HG02763 (cell line): ENCODE data around the gene DNAH10.

ENCODE experiments used
- ATAC-seq: cut with Tn5 transposase; IDR thresholded peaks from one replicate; pipeline ENCODE4 v1.9.1; 2021; ENCODE audit warnings: mild to moderate bottlenecking, moderate library complexity; ENCODE audit not compliant: unreplicated experiment

DNAH10 gene

DNA sequence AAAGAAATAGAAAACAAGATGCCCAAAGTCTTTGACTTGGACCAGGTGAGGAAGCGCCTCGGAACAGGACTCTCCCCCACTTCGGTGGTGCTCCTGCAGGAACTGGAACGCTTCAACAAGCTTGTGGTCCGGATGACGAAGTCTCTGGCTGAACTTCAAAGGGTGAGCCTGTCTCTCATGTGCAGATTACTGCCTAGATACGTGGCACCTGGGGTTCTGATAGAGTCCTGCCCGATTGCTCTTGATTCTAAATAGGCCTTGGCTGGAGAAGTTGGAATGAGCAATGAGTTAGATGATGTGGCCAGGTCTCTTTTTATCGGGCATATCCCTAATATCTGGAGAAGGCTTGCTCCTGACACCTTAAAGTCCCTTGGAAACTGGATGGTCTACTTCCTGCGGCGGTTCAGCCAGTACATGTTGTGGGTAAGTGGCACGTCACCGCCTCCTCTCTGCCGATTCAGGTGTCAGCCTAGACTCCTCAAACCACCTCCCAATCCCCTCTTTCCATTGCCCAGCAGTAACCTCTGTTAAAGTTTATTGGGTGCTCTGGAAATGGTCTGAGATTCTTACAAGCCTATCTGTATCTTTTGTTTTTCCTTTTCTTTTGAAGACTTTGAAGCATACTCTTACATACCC lies 169.7 kb downstream of the DNAH10 start:
- no peak for ATAC-seq

DNA sequence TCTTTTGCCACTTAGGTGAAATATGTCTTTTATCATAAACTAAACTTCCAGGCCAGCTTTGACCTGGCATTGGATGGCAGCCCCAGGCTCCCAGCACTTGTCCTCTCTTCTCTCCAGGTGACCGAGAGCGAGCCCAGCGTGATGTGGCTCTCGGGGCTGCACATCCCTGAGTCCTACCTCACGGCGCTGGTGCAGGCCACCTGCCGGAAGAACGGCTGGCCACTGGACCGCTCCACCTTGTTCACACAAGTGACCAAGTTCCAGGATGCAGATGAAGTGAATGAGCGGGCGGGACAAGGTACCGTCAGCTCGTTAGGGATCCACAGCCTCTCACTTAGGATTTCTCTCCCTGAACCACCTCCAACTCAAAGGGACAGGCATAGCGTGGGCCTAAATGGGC lies 171.1 kb downstream of the DNAH10 start:
- ATAC-seq: no peak

DNA sequence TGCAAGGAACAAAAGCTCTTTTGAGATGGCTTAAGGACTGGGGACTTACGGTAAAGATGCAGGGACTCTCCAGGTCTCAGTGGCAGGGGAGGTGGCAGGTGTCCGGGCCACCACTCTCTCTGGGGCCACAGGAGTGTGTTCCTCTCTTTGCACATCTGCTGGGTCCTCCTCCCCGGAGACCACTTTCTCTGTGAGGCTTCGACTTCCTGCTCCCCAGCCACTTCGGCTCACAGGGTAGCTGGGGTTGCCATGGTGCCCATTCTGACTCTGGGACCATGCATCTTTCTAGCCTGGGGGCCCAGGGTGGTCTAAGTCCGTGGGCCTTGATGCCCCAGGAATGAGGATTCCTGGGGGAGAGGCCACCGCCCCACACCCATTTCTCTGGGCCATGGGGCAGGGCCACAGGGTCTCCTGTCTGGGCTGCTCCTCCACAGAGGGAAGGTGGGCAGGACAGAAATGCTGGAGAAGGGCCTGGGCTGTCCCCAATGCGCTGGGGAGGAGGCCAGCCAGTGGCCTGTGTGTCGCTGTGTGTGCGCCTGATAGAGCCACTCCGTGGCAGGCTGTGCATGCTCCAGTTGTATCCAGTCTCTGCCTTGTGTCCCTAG lies 172.0 kb downstream of the DNAH10 start:
- no peak for ATAC-seq

DNA sequence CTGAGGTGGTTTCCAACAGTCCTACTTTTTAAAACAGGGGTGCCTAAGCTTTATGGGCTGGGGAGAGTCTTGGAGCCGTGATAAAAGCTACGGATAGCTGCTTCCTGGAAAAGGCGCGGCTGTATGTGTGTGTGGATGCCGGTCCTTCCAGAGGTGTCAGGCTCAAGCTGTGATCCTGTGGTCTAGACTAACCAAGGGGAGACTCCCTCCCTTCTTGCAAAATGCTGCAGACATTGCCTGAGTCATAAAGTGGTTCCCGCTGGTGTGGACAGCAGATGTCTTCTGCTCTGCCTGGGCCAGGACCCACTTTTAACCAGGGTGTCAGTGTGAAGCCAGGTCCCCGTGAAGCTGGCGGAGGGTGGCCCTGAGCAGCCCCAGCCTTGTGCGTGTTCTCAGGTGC lies 172.7 kb downstream of the DNAH10 start:
- ATAC-seq: no peak

DNA sequence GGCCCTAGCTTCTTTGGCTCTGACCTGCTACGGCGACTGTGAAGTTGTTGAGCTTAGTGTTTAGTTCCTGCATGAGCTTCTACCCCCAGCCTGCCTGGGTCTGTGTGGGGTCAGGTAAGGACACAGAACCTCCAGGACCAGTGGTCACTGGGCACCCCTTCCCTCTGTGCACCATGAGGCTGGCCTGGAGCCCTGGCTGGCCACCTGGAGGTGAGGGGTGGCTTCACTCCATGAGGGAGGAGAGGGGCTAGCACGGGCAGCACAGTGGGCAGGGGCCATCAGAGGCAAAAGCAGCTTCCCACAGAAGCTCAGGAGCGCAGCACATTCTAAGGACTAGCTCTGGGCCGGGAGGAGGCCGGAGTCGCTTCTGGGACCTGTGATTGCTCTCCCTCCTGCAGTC lies 173.9 kb downstream of the DNAH10 start:
- no peak for ATAC-seq

DNA sequence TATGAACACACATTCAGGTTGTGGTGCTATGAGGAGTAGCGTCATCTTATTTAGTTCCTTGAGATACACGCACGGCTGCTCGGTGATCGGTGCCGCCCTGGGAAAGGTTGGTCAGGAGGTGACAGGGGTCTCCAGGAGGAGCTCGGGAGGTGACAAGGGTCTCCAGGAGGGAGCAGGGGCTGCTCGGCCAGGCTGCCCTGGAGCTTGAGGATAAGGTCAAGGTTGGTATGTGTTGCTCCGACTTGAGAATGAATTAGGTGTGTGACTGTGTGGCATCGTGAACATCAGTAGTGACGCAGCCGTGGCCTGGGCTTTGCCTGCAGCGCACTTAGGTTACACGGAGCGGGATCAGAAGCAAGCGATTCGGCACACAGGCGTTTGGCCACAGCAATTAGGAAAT lies 174.4 kb downstream of the DNAH10 start:
- no peak for ATAC-seq

DNA sequence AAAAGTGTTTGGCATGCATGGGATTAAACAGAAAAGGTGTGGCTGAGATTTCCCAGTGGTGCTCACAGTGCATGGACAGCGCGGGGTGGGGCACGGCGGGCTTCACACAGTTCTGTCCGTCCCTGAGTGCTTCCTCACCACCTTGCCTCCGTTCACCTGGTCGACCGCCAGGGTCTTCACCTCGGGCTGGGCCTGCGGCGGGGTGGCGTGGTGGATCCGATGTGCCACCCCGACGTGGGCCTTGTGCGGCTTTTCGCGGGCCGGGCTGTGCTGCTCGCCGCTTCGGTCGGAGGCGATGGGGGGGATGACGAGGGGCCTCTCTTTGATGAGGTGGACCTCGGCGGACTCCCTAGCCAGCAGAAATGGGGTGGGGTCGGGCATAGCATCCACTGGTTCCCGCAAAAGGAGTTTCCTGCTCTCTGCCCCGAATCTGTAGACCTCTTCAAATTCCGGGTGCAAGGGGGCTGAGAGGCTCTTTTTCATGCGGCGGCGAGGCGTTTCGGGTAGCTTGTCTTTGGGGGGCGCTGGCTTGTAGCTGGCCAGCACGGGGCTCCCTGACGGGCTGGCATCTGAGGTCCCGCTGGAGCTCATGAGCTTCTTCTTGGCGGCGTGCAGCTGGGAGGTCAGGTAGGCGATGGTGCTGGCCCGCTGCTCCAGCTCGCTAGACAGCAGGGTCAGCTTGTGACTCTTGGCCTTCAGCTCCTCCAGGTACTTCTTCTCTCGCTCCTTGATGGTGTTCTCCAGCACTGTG lies 175.0 kb downstream of the DNAH10 start:
- no peak for ATAC-seq

DNA sequence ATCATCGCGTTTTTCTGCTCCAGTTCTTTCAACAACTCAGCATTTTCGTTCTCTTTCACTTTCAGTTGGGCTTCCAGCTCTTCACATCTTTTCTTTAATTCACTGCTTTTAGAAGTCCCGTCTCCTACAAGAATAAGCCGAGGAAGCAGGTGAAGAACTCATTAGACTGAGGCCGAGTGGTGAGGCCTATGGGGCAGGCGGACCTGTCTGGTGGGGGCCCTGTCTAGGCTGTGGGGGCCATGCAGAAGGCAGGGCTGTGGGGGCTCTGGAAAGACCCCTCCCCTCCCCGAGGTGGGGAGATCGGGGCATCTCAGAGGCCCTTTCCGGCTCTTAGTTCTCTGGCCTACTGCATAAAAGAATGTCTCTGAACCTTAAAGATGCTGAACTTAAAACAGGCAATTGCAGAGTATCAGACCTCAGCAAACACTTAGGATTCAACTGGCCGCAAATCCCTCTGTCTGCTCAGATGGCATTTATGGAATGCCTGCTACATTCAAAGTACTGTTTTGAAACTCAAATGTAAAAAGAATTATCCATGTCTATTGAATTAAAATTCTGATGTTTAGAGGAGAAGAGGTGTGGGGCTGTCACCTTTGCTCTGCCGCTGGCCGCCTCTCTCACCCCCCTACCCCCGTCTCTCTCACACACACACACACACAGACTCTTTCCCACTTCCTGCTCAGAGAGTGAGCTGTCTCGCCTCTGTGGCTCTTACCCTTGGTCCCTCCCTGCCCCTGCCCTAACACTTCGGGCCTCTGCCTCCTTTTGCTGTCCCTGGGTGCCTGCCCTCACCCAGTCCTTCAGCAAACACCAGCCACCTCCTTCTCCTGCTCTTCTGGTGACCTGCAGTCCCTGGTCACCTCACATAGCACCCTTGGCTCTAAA lies 175.8 kb downstream of the DNAH10 start:
- no peak for ATAC-seq

DNA sequence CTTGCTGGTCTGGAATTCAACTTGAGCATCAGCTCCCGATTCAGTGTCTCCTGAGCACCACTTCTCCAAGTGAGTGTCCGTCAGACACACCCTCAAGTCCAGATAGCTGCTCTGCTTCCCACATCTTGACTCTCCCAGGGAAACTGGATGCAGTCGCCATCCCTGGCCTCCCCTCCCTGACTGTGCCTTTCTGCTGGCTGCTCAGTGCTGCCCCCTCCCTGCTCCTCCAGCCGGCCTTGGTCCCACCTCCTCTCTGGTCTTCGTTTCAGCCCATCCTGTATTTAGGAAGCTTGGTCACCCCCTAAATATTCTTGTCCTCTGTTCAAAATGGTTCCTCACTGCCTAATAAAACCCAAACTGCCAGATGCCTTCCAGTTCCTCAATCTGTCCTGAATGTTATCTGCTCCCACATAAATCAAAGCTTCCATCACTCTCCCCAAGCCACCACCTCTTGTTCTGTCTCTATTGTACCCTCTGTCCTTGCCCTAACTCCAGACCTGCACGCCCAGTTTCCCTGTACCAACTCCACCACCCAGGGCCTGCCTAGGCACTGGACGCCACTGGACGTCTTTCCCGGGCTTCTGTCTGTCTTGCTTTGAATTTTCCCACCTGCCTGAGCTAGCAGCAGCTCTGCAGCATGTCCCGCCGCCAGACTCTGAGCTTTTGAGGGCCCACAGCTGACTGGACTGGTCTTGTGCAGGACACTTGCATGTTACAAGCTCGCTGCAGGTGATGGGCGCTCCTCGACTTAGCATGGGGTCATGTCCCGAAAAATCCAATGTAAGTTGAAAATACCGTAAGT lies 176.8 kb downstream of the DNAH10 start:
- ATAC-seq: no peak

DNA sequence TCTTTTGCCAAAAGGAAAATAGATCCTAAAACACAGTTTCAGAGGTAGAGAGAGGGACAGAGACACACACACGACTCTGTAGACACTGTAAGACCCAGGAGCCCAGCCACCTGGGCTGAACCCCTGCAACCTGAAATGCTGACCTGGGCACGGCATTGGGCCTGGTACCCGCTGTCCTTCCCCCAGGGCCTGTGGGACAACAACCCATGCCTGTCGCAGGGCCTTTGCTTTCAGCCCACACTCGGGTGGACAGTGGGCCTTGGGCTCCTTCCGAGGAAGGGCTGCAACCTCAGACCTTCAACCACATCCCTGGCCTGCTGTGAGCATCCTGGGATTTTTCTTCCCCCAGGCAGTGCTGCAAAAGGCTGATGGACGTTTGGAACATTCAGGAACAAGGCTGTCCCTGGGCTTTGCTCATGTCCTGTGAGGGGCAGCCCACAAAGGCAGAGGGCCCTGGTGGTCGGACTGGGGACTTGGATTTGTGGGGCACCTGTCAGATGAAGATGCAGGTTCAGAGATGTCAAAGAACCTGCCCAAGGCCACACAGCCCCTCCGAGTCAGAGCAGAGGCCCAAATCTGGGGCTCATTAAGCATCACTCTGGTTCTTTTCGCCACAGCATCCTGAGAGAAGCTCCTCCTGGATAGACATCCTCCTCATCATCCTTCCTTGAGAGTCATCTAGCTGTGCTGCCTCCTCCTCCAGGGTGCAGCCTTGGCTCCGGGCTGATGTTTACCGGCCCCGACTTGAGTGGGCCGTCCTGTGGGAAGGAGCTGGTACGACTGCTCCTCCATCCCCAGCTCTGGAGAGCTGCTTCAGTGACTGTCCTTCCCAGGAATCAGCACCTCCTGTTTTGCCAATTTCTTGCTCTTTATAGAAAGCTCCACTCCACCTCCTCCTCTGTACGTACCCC lies 177.9 kb downstream of the DNAH10 start:
- ATAC-seq: no peak

DNA sequence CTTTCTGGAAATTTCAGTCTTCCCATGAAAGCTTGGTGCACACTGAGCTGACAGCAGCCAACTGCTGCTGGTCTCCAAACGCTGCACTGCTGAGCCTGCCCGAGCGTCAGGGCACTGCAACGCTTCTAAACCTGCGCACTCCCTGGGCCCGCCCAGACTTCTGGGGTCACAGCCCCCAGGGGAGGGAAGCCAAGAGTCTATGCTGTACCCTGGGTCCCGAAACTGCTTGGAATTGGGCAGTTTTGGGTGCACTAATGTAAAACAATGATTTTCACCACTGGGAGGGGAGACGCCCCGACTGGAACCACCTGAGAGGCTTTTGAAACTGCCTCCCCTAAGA lies 178.5 kb downstream of the DNAH10 start:
- ATAC-seq: no peak

DNA sequence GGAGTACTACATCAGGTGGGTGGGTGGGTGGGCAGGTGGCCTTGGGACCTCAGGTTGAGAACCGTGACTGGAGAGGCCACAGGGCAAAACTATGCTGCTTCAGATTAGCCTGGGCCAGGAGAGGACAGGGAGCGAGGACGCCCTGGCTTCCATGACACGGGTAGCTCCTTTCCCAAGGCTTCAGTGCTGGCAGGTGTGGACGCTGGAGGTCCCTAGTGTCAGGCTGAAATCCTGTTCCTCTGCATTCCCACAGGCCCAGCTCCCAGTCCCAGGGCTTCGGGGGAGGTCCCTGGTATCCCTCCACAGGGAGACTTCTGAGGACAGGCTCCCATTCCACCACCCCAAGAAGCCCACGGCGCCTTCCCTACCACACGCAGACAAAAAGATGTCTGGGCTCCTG lies 178.9 kb downstream of the DNAH10 start:
- no peak for ATAC-seq

DNA sequence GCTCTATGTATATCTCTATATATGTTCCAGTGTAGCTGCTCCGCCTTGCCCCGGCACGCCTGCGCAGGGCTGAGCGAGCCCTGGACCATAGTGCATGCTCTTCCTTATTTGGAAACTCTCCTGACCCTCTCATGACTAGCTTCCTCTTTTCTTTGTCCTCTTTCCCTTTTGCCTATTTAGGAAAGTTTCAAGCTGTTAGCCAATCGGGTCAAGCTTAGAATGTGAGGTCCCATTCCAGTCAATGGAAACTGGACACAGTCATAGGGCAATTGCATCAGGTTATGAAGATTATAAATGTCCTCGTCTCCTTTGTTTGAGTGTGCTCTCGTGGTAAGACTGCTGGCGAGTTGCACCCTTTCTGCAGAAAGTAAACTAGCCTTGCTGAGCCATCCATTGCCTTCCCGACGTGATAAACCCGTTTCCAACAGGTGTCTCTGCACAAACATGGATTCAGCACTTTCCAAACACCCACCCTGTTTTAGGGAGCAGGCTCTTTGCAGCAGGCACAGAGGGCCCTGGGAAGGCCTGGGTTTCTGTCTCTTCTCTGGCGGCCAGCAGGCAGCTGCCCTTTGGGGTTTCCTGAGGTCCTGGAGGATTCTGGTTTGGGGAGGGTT lies 179.6 kb downstream of the DNAH10 start:
- ATAC-seq: no peak

DNA sequence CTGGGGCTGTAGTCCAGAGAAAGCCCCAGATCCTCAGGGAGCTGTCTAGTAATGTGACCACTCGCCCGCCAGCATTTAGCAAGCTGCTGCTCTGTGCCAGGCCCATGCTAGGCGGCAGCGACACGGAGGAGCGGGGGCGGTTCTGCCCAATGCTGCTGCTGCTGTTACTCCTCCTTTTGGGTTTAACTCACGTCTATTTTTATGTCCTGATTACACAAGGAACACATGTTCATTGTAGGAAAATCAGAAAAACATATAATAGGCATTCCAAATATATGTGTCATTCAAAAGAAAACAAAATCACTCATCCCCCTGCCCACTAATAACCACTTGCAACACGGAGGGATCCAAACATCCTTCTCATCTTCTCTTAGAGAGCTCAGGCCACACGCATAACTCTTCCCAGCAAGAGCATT lies 180.1 kb downstream of the DNAH10 start:
- ATAC-seq: no peak

DNA sequence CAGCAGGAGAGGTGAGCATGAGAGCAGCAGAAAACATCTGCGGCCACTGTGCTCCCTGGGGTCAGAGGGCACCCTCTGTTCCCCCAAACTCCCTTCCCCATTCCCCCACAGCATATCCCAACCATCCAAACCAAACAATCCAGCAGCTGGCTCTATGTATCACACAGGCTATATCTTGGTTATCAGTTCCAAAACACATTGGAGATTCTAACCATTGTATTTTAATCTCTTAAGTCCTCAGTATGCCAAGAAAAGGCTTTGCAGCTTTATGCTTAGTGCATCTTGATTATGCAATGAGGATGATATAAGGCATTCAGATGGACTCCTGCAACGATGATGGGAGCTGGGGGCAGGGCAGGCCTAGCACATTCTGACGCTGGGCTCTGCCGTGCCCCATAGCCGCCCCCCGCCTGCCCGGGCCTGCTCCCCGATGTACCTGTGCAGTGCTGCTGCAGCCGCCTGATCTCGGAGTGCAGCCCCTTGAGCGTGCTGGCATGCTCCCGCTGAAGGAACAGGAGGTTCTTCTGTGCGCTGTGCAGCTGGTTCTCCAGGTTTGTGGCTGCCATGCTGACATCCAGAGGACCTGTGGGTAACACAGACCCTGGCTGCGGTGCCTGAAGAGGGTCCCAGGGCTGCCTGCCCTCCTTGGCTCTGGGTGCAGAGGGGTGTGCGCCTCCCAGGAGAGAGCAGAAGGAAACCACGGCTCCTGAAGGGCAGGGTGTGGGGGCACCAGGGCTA lies 181.0 kb downstream of the DNAH10 start:
- ATAC-seq: no peak

DNA sequence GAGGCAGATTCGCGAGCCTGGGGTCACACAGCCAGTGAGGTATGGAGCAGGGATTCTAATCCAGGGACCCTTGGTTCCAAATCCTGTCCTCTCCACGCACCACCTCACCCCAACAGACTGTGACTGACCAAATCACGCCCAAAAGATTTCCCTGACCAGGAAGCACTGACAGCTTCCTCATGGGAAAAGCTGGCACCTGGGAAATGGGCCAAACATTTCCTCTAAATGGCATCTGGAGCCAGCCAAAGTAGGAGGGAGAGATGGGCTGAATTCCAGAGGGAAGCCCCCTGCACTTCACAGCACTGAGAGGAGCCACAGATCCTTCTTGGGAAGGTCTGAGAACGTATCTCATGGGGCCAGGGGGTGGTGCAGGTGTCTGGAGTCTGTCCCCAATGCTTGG lies 181.7 kb downstream of the DNAH10 start:
- no peak for ATAC-seq

DNA sequence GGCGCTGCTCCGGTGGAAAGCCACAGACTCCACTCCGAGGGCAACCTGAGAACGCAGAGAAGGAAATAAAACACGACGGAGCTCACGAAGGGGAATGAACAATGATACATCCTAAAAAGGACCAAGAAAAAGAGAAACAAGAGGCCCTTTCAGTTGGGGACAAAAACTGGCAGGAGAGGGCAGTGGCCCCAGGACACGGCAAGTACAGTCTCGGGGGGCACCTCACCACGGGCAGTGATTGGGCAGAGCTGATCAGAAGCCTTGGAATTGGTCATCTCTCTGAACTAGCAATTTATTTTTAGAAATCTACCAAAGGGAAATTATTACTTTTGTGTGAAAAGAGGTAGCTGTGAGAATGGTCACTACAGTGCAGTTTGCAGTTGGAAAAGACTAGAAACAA lies 182.6 kb downstream of the DNAH10 start:
- no peak for ATAC-seq

DNA sequence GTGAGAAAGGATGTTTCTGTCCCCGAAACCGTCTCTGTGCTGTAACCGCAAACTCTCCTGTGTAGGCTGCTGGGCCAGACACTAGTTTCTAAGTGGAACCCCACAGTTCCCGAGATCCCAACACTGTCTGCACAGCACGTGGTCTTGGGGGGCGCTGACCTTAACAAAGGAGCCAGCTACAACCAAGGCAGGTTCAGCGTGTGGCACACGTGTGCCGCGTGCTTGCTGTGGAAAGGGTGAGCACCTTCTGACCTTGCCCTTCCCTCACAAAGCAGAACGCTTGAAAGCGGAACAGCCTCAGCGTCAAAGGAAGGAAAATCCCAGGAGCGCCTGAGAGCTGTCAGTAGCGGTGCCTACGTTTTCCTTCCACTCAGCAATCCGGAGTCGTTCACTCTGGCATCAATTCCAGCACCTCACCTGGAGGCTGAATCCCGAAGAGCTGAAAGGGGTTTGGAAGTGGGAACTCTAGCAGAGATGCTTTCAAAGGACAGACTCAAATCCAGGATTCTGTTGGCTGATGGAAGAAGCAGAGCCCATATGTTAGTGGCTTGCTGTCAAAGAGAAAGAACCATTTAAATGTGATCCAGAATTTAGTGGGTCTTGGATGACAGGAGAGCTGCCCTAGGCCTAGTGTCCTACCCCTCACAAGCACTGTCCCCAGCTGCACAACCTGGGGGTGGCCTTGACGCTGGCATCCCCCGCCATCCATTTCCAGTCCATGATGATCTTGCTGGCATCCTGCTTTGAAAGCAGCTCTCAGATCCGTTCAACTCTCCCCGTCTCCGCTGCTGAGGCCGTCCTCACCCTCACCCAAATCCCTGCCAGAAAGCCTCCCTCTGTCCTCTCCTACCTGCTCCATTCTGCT lies 183.4 kb downstream of the DNAH10 start:
- ATAC-seq: no peak
